ENCODE results near the gene EXOSC1.
"Not testable (repeated sequence)": the region's sequence is repeated elsewhere in the genome, so short reads cannot be mapped to it uniquely, and the experiment has no call there.

The EXOSC1 gene

DNA sequence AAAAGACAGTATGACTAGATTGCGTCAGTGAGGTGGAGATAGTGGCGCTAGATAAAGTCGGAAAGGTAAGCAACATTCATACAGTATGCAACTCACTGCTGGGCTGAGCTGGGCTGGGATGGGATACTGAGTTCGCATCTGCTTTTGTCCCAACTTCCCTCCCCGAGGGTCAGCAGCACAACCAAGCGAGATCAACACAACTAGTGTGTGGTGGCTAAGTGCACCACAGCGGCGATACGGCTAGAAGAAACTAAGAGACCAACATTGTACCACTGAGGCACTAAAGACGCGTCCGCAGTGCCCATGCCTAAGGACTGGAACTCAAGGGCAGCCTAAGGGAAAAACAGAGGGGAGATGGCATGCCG, 467 bp downstream of the EXOSC1 start:
- H3K27me3 Mint-ChIP-seq = no peaks in the 10 kb centered on the region
- DNase-seq (no peak), ATAC-seq (replicated peaks) (peak; percentile 2 to 3)
- peak overlapping the region; percentile 98 to 100 for H3K4me3 Mint-ChIP-seq
- H3K36me3 Mint-ChIP-seq = peaks cover 18 to 22% of the 10 kb centered on the region in 2 donors
- H3K27ac Mint-ChIP-seq = peak overlapping the region; percentile 97
- peaks cover 18 to 53% of the 10 kb centered on the region in 2 donors for H3K4me1 Mint-ChIP-seq
- H3K9me3 Mint-ChIP-seq = no peaks in the 10 kb centered on the region

DNA sequence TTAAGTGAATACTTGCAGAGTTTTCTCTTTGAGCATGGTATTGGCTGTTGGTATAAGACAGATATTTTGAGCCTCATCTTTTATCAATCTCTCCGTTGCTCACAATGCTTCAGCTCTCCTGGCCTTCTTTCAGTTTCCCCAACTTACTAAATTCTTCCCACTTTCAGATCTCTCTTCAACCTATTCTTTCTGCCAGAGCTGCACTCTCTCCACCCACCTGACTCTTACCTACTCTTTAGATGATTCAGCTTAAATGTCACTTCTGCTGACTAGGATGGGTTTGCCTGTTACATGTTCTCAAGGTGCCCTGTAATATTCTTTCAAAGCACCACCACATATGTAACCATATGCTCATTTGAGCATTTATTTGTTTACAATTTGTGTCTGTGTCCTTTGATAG, 1.6 kb downstream of the EXOSC1 start:
- DNase-seq (no peak), ATAC-seq (replicated peaks) (no peak)
- Mint-ChIP-seq H3K4me3 (peak overlapping the region; percentile 98 to 100), H3K9me3 (no peaks in the 10 kb centered on the region), H3K36me3 (peaks cover 15 to 23% of the 10 kb centered on the region in 2 donors), H3K27me3 (no peaks in the 10 kb centered on the region), H3K27ac (peak overlapping the region; percentile 70), H3K4me1 (peaks cover 16 to 51% of the 10 kb centered on the region in 2 donors)

DNA sequence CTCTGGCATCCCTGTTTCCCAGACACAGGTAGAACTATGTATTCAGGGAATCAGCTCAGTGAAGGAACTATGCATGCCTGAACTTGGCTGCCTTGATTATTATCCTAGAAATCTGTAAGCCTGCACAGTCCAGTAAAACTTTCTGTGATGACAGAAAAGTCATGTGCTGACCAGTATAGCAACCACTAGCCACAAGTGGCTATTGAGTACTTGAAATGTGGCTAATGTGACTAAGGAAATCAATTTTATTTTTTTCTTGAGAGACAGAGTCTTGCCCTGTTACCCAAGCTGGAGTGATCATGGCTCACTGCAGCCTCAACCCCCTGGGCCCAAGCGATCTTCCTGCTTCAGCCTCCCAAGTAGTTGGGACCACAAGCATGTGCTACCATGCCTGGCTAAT, 3.5 kb downstream of the EXOSC1 start:
- Mint-ChIP-seq H3K27me3 (no peaks in the 10 kb centered on the region), H3K36me3 (peaks cover 15 to 18% of the 10 kb centered on the region in 2 donors), H3K9me3 (no peaks in the 10 kb centered on the region), H3K4me1 (peaks cover 12 to 32% of the 10 kb centered on the region in 2 donors), H3K27ac (no peak overlapping the region), H3K4me3 (no peak overlapping the region)
- ATAC-seq (replicated peaks) = no peak
- no peak for DNase-seq

DNA sequence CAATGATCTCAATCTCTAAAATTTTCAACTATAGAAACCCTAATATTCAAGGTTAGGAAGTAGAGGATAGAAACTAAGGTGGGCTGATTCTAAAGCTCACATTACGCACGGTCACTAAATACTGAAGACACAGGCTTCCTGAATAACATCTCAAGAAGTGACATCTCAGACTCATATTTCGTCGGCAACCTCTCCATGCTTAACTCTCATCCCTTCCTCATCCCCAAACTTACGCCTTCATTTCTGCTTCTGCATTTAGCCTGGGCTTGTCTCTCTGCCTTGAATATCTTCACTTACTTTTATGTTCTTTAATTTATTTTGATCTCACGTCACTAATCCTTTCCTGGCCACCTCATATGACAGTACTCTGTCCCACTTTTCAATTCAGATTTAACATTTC, 10.6 kb downstream of the EXOSC1 start:
- ATAC-seq (replicated peaks) = no peak
- Mint-ChIP-seq H3K27me3 (no peaks in the 10 kb centered on the region), H3K9me3 (no peaks in the 10 kb centered on the region), H3K4me3 (no peak overlapping the region), H3K4me1 (no peaks in the 10 kb centered on the region), H3K27ac (no peak overlapping the region), H3K36me3 (peaks cover 21 to 36% of the 10 kb centered on the region in 2 donors)
- DNase-seq = no peak

DNA sequence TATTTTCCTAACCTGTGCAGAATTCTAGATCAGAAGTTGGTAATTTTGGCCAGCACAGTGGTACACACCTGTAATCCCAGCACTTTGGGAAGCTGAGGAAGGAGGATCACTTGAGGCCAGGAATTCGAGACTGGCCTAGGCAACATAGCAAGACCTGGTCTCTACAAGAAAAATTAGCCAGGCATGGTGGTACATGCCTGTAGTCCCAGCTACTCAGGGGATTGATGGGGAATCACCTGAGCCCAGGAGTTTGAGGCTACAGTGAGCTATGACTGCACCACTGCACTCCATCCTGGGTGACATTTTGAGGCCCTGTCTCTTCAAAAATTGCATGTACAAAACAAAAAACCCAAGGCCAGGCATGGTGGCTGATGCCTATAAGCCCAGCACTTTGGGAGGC, 11.2 kb downstream of the EXOSC1 start:
- peak; percentile 22 to 33 for ATAC-seq (replicated peaks)
- Mint-ChIP-seq H3K27ac (peak overlapping the region; percentile 14), H3K27me3 (no peaks in the 10 kb centered on the region), H3K4me1 (no peaks in the 10 kb centered on the region), H3K36me3 (peaks cover 21 to 33% of the 10 kb centered on the region in 2 donors), H3K9me3 (no peaks in the 10 kb centered on the region), H3K4me3 (no peak overlapping the region)
- DNase-seq = no peak

DNA sequence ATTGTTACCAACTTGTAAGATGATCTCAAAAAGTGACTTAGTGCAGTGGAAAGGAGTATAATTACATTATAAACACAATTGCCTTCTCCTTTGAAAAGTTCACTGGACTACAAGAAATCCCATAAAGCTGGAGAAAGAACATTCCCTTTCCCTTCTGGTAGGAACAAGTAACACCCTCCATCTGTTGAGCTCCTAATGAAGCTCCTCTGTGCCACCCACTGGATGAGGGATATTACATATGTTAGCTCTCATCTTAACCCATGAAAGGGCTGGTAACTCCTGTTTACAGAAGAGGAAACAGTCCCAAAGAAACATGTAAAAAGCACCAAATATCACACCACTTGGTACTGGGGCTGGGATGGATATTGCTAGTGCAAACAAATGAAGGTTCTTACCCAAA, 11.8 kb downstream of the EXOSC1 start:
- Mint-ChIP-seq H3K36me3 (peaks cover 21 to 32% of the 10 kb centered on the region in 2 donors), H3K4me3 (no peak overlapping the region), H3K27ac (no peak overlapping the region), H3K9me3 (no peaks in the 10 kb centered on the region), H3K4me1 (peaks cover 0 to 4% of the 10 kb centered on the region in 2 donors), H3K27me3 (no peaks in the 10 kb centered on the region)
- ATAC-seq (replicated peaks) (no peak), DNase-seq (no peak)

DNA sequence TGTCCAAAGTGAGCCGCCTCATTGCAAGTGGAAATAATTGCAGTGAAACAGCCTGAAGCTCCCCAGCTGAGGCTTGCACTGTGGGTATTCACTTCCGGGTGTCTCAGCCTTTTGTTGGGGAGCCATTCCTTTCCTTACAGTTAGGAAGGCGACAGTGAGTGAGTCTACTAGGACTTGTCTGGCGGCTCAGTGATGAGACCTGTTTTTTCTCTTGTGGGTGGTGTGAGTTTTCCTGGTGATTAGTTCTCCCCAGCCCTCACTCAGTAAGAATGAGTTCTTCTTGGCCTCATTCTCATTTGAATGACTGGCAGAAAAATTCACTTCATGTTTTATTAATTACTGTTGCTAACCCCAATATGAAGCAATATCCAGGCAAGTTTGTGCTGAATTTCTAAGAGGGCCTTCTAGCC, 17.2 kb downstream of the EXOSC1 start:
- Mint-ChIP-seq H3K9me3 (no peaks in the 10 kb centered on the region), H3K27ac (no peak overlapping the region), H3K27me3 (no peaks in the 10 kb centered on the region), H3K4me3 (peak overlapping the region; percentile 58 to 62), H3K4me1 (peaks cover 10 to 34% of the 10 kb centered on the region in 2 donors), H3K36me3 (peaks cover 13 to 32% of the 10 kb centered on the region in 2 donors)
- DNase-seq (no peak), ATAC-seq (replicated peaks) (no peak)

DNA sequence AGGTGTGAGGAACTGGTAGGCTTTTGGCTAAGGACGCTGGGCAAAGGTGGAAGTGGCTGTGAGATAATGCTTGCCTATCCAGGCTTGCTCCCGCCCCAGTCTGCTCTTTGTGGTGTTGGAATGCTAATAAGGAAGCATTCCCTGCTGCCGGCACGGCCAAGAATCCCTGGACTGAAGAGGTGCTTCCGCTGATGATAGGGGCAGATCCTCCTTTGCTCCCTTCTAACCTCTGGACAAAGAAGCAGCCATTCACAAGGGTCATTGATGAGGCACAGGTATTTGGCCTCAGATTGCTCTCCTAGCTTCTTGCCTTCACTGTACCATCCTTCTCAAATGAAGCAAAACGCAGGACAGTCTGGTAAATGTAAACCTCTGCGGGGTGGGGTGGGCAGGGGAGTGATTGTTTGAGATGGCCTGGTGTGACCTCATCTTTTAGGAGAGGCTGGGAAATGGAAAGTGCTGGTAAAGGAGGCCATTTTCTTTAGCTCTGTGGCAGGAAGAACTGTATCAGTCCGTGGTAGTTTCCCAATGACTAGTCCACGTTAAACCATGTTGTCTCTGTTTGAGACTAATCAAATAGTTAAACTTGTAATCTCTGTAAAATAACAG, 18.1 kb downstream of the EXOSC1 start:
- ATAC-seq (replicated peaks) (no peak), DNase-seq (no peak)
- H3K4me1 Mint-ChIP-seq = peaks cover 13 to 40% of the 10 kb centered on the region in 2 donors

DNA sequence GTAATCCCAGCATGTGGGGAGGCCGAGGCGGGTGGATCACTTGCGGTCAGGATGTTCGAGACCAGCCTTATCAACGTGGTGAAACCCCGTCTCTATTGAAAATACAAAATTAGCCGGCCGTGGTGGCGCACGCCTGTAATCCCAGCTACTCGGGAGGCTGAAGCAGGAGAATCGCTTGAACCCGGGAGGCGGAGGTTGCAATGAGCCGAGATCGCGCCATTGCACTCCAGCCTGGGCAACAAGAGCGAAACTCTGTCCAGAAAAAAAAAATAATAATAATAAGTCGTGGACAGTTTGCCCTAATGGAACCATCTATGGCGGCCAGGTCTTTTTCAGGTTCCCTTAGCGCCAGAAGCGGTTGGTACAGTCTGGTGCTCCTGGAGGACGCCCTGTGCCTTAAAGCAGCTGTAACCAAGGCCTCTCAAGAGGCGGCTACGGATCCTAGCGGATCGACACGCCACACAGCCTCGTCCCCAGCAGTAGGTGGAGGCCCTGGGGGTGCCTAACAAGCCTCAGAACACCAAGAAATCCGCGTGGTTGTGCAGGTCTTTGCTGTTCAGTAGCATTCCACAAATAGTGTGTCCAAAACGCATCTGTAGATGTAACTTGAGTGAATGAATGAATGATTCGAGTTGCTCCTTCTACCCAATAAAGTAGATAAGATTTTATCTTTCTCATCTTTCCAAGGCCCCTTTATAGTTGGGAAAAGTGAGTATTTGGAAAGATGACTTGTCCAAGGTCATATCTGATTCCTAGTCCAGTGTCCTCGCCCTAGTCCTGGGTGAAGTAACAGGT, 18.8 kb downstream of the EXOSC1 start:
- Mint-ChIP-seq H3K27ac (peak overlapping the region; percentile 95), H3K9me3 (no peaks in the 10 kb centered on the region), H3K27me3 (no peaks in the 10 kb centered on the region), H3K4me3 (peak overlapping the region; percentile 86 to 89), H3K36me3 (peaks cover 8 to 26% of the 10 kb centered on the region in 2 donors), H3K4me1 (peaks cover 13 to 40% of the 10 kb centered on the region in 2 donors)
- no peak for DNase-seq
- ATAC-seq (replicated peaks) = no peak

More for the DNA sequence above, 18.1 kb downstream of the EXOSC1 start:
- peak overlapping the region; percentile 95 for H3K27ac Mint-ChIP-seq
- H3K27me3 Mint-ChIP-seq = no peaks in the 10 kb centered on the region
- H3K9me3 Mint-ChIP-seq = no peaks in the 10 kb centered on the region
- peaks cover 11 to 28% of the 10 kb centered on the region in 2 donors for H3K36me3 Mint-ChIP-seq
- H3K4me3 Mint-ChIP-seq = peak overlapping the region; percentile 86 to 89

DNA sequence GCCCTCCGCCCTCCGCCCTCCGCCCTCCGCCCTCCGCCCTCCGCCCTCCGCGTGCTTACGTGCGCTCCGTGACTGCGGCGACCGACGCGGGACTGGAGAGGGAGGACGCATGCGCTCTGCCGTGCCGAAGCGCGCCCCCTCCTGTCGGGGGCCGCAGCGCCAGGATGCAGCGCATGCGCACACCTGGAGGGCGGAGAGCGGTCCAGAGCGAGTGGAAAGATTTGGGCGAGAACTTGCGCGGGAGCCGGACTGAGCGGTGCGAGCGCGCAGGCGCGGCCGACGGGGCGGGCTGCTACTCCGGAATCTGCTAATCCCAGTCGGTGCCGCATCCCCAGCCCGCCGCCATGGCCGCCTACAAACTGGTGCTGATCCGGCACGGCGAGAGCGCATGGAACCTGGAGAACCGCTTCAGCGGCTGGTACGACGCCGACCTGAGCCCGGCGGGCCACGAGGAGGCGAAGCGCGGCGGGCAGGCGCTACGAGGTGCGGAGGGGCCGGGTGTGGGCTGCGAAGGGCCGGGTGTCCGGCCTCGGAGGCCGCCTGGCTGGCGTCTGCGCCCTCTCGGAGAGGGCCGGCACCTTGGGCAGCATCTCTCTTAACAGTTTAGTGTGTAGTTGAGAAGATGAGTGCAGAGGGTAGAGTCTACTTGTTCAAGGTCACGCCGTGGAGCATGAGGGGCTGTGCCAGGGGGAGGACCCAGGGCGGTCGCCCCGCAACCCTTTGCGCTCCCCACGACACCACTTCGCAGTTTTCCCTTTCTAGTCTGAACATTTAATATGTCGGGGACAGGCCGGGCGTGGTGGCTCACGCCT, 19.6 kb downstream of the EXOSC1 start, which contains the start of gene PGAM1:
PGAM1 (plus strand) TSS at position 228 of the 812 bp plus-strand sequence; CDS start at position 345, 117 bp downstream.
- ATAC-seq (replicated peaks) (peak; percentile 91 to 94), DNase-seq (peak; percentile 97)
- peak within 1 kb of the TSS; percentile 95 for H3K27ac Mint-ChIP-seq
- peaks cover 8 to 20% of the 10 kb centered on the region in 2 donors for H3K36me3 Mint-ChIP-seq
- peaks cover 15 to 40% of the 10 kb centered on the region in 2 donors for H3K4me1 Mint-ChIP-seq
- H3K27me3 Mint-ChIP-seq = no peaks in the 10 kb centered on the region
- H3K4me3 Mint-ChIP-seq = peak within 1 kb of the TSS; percentile 86 to 89
- no peaks in the 10 kb centered on the region for H3K9me3 Mint-ChIP-seq

DNA sequence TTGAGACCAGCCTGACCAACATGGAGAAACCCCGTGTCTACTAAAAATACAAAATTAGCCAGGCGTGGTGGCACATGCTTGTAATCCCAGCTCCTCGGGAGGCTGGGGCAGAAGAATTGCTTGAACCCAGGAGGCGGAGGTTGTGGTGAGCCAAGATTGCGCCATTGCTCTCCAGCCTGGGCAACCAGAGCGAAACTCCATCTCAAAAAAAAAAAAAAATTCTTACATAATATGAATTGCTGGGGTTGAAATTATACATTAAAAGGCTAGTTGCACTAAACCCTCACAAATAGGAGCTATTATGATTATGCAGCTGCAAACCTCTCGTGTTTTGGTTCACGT, 22.1 kb downstream of the EXOSC1 start:
- not testable (repeated sequence) for ATAC-seq (replicated peaks); H3K9me3 Mint-ChIP-seq; H3K27ac Mint-ChIP-seq; H3K27me3 Mint-ChIP-seq; DNase-seq; H3K4me3 Mint-ChIP-seq
- Mint-ChIP-seq H3K36me3 (peaks cover 9 to 20% of the 10 kb centered on the region in 2 donors), H3K4me1 (peaks cover 18 to 45% of the 10 kb centered on the region in 2 donors)

DNA sequence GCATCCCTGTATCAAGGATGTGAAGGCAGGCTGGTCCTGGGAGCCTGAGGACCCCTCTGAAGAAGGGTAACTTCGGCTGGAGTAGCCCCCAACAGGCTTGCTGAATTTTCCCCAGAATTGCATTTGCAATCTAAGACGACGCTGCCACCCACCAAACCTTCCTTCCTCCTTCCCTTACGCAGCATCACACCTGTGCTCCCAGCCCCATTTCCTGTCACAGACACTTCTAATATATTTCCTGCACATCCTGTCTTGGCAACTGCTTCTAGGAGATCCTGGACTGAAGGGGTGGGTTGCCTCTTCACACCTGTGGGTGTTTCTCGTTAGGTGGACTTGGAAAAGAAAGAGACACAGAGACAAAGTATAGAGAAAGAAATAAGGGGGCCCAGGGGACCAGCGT, 29.2 kb downstream of the EXOSC1 start:
- H3K27me3 Mint-ChIP-seq = no peaks in the 10 kb centered on the region
- H3K27ac Mint-ChIP-seq = peak overlapping the region; percentile 6
- H3K36me3 Mint-ChIP-seq = peaks cover 2 to 3% of the 10 kb centered on the region in 2 donors
- peaks cover 14 to 42% of the 10 kb centered on the region in 2 donors for H3K4me1 Mint-ChIP-seq
- DNase-seq (no peak), ATAC-seq (replicated peaks) (no peak)
- H3K4me3 Mint-ChIP-seq = no peak overlapping the region
- no peaks in the 10 kb centered on the region for H3K9me3 Mint-ChIP-seq

DNA sequence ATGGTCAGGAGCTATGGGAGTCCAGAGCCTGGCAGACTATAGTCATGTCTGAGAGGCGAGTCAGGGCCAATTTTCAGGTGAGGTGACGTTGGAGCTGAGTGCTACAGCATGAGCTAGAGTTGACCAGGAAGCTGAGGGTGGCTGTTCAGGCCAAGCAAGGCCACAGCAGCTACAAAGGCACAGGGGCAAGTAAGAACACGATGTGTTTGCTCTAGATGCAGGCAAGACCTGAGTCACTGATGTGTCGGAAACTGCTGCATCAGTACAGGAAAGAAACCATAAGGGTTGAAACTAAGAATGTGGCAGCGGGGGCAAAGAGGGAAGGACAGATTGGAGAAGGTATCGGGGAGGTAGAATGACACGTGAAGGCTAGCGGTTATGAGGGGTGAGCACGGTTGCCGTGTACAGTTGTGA, 32.9 kb downstream of the EXOSC1 start:
- Mint-ChIP-seq H3K4me3 (no peak overlapping the region), H3K27me3 (no peaks in the 10 kb centered on the region), H3K36me3 (no peaks in the 10 kb centered on the region), H3K27ac (no peak overlapping the region), H3K4me1 (peaks cover 7 to 23% of the 10 kb centered on the region in 2 donors), H3K9me3 (no peaks in the 10 kb centered on the region)
- ATAC-seq (replicated peaks) (no peak), DNase-seq (no peak)

DNA sequence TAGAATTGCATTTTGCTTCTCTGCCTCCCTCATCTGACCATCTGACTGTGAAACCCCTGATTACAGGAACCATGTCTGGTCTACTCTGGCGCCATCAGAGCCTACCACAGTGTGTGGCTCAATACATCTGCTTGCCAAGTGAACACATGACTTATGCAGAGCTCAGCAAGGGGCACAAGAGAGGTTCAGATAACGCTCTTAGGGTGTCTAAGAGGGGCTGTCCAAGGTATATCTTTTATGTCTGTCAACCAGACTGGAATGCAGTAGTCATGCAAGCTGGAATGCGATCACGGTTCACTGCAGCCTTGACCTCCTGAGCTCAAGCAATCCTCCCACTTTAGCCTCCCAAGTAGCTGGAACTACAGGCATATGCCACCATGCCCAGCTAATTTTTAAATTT, 34.4 kb downstream of the EXOSC1 start:
- no peak overlapping the region for H3K27ac Mint-ChIP-seq
- peaks cover 4 to 25% of the 10 kb centered on the region in 2 donors for H3K4me1 Mint-ChIP-seq
- no peak overlapping the region for H3K4me3 Mint-ChIP-seq
- H3K9me3 Mint-ChIP-seq = no peaks in the 10 kb centered on the region
- no peak for ATAC-seq (replicated peaks)
- no peaks in the 10 kb centered on the region for H3K36me3 Mint-ChIP-seq
- H3K27me3 Mint-ChIP-seq = no peaks in the 10 kb centered on the region
- no peak for DNase-seq

Data from stimulated activated naive B cell treated with anti-CD40 and anti-IgM and Interleukin-4, amounts not matched to agents 10 μg/mL and 1 μg/mL and 100 μg/mL, for 72 hours (primary cell).